Activated T-helper 17 cell treated with anti-CD3 and anti-CD28 coated beads, Interleukin-2, amount 50 U/mL, for 72 hours (primary cell): ENCODE results near the gene RELL2. TPM values are rescaled to one million over a fixed set of nuclear protein-coding genes. Genes with fewer than 3 reads are reported as not detected.
"Not testable (repeated sequence)": the region's sequence is repeated elsewhere in the genome, so short reads cannot be mapped to it uniquely, and the experiment has no call there.

ENCODE experiments used
- ATAC-seq: fragments of 150-1000 bp; cut with Tn5 transposase; replicated peaks from 2 replicates; pipeline ENCODE4 v1.10.0; 2021; ENCODE audit warnings: mild to moderate bottlenecking, moderate library complexity
- H3K27ac Mint-ChIP-seq: one replicate; pipeline ENCODE4 v1.8.0; 2022; ENCODE audit warnings: mixed read lengths
- H3K27me3 Mint-ChIP-seq: one replicate; pipeline ENCODE4 v1.8.0; 2022; ENCODE audit warnings: mixed read lengths
- H3K36me3 Mint-ChIP-seq: one replicate; pipeline ENCODE4 v1.8.0; 2022; ENCODE audit warnings: low read depth, mild to moderate bottlenecking, mixed read lengths
- H3K4me1 Mint-ChIP-seq: one replicate; pipeline ENCODE4 v1.8.0; 2022; ENCODE audit warnings: mixed read lengths
- H3K4me3 Mint-ChIP-seq: one replicate; pipeline ENCODE4 v1.8.0; 2022; ENCODE audit warnings: mild to moderate bottlenecking, mixed read lengths
- H3K9me3 Mint-ChIP-seq: one replicate; pipeline ENCODE4 v1.8.0; 2022; ENCODE audit warnings: mixed read lengths
- total RNA-seq, 2 donors: library from RNA; stranded (reverse); gene quantifications; one replicate each; pipeline ENCODE4 v1.2.3, GENCODE V29; 2022

The RELL2 gene, protein sequence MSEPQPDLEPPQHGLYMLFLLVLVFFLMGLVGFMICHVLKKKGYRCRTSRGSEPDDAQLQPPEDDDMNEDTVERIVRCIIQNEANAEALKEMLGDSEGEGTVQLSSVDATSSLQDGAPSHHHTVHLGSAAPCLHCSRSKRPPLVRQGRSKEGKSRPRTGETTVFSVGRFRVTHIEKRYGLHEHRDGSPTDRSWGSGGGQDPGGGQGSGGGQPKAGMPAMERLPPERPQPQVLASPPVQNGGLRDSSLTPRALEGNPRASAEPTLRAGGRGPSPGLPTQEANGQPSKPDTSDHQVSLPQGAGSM
- 10 to 100 TPM; 16.5 to 29.9 TPM for total RNA-seq

DNA sequence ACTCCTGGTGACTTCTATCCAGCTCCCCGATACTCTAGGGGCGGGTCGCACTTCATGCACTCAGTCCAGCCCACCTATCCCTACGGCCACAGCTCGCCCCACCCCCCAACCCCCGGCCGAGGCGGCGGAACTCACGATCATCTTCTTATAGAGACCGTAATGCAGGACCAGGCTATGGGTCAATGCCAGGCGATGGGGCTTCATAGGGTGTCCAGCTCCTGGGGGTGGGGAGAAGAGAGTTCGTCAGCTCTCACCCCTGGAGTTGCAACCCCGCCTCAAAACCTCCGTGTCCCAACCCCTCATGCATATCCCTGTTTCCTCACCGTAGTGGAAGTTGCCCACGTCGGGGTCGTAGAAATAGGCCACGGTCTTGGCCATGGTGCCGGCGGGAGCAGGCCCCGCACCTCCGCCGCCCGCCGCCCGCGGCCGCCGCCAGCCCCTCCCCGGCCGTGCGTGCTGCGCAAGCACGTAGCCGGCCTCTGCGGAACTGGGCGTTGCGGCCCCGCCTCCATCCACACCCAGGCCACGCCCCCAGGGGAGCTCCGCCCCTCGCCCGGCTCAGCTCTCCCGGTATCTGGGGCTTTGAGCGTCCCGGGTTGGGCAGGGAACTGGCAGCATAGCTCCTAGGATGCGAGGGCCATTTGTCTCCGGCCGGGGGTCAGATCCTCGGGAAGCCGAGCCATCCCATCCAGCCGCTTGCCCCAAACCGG is at the start of gene RELL2, which contains the start of gene HDAC3:
TSS of gene RELL2 (plus strand) at position 585 of the 710 bp plus-strand sequence. CDS start 1,229 bp downstream, outside the sequence.
TSS of gene HDAC3 (minus strand) at position 437 of the 710 bp plus-strand sequence. CDS start at position 378, 59 bp downstream.
- peaks cover 74% of the 10 kb centered on the region for H3K36me3 Mint-ChIP-seq
- peak; percentile 88 for ATAC-seq
- H3K9me3 Mint-ChIP-seq = no peaks in the 10 kb centered on the region
- no peaks in the 10 kb centered on the region for H3K27me3 Mint-ChIP-seq
- peak within 1 kb of the TSS; percentile 92 for H3K4me3 Mint-ChIP-seq
- peaks cover 44% of the 10 kb centered on the region for H3K4me1 Mint-ChIP-seq
- H3K27ac Mint-ChIP-seq = peak within 1 kb of the TSS; percentile 87

DNA sequence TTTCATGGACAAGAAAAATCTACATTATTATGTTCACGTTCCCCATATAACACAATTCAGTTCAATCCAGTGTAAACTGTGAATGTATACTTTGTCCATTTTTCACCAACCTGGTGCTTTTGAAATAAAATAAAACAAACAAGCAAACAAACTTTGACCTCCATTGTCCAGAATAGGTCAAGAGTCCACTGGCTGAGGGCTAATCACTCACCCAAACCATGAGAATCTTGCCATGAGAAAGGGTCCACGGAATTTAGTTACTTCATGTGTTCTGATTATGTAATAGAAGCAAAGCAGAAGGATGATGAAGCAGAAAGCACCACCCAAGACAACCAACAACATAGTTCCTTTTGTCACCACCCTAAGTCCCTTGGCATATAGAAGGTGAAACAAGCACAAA is 46.7 kb upstream of the RELL2 start:
- Mint-ChIP-seq H3K27me3 (no peaks in the 10 kb centered on the region), H3K27ac (no peak overlapping the region), H3K4me1 (peaks cover 39% of the 10 kb centered on the region), H3K4me3 (no peak overlapping the region), H3K36me3 (peaks cover 91% of the 10 kb centered on the region), H3K9me3 (no peaks in the 10 kb centered on the region)
- no peak for ATAC-seq

DNA sequence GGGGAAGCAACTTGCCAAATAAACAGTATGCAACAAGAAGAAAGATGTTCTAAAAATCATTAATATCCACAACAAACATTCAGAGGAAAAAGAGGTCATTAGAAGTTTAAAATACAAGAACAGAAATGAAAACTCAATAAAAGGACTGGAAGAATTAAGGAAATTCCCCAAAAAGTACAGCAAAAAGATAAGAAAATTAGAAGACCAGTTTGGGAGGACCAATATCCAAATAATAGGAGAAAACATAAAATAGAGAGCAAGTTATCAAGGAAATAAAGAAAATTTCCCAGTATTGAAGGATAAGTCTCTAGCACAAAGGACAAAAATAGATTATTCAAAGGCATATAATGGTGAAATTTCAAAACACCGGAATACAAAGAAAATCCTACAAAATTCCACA is 39.9 kb upstream of the RELL2 start:
- Mint-ChIP-seq H3K36me3 (peaks cover 56% of the 10 kb centered on the region), H3K27me3 (no peaks in the 10 kb centered on the region), H3K9me3 (no peaks in the 10 kb centered on the region), H3K4me1 (peaks cover 47% of the 10 kb centered on the region), H3K27ac (peak overlapping the region; percentile 41), H3K4me3 (peak overlapping the region; percentile 35)
- ATAC-seq = no peak

DNA sequence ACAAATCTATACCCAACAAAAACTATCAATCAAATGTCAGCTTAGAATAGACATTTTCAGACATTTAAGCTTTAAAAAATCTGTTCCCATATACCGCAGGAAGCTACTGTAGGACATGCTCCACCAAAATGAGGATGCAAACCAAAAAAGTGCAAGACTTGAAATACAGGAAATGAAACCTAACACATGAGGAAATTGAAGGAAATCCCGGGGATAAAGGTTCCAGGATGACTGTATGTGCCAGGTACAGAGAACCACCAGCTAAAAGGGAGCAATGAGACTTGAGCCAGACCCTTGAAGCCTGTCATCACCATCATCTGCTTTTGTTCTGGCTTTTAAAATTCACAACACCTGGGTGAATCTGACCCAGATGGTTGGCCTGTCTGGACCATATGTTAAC is 39.4 kb upstream of the RELL2 start:
- Mint-ChIP-seq H3K9me3 (no peaks in the 10 kb centered on the region), H3K36me3 (peaks cover 56% of the 10 kb centered on the region), H3K27ac (peak overlapping the region; percentile 41), H3K4me1 (peaks cover 45% of the 10 kb centered on the region), H3K4me3 (peak overlapping the region; percentile 35), H3K27me3 (no peaks in the 10 kb centered on the region)
- ATAC-seq = no peak

DNA sequence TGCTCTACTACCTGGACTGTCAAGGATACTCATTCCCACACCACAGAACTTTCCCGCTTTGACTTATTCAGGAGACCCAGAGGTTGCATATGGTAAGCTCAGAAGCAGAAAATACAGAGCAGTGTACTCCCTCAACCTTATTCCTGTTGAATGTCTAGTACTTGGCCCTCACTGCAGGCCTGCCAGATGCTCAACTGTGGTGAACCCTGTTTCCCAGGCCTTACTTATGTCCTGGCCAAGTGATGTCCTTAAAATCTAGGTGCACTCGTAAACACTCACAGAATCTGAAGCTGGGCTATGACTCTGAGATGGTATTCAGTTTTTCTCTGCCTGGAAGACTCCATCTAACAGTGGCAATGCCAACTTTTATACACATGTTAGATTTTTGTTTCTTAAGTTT is 39.0 kb upstream of the RELL2 start:
- Mint-ChIP-seq H3K36me3 (peaks cover 56% of the 10 kb centered on the region), H3K4me3 (peak overlapping the region; percentile 35), H3K27ac (peak overlapping the region; percentile 41), H3K9me3 (no peaks in the 10 kb centered on the region), H3K4me1 (peaks cover 45% of the 10 kb centered on the region), H3K27me3 (no peaks in the 10 kb centered on the region)
- ATAC-seq = no peak

DNA sequence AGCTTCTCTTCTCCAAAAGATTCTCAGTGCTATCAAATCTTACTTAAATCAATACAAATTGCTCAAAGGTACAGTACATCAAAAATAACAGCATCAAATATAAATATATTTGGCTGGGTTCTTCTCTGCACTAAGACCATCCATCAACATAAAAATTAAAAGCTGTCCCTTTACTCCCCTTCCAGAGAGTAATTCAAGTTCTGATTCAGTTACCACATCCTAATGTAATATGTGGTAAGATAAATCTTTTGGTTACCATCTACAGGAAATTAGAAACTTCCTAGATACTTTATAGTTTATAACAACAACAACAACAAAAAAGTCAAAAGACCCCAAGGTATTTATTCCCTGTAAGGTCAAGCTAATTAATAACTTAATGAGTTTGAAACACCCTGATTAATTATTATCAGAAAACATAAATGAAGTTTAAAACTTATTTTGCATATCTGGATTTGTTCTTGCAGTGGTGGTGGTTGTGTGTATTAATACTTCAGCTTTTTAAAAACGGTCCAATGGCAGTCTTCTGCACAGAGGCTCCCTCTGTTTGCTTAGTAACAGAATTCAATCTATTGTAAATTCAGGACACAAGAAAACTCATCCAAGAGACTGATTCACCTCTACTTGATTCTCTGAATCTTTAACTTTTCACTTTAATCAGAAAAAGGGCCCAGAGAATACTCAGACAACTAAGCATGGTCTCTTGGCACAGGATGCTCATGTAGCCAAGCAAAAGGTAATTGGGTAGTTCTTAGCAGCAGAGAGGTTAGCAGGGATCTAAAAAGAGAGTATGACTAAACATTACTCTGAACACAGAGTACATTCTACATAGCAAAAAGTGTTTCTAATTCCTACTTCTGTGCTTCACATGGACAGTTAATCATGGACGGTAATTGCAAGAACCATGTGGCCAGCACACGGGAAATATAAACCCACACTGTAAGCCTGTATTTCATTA is 38.1 kb upstream of the RELL2 start:
- peak overlapping the region; percentile 21 for H3K4me3 Mint-ChIP-seq
- peaks cover 46% of the 10 kb centered on the region for H3K4me1 Mint-ChIP-seq
- peaks cover 54% of the 10 kb centered on the region for H3K36me3 Mint-ChIP-seq
- H3K27ac Mint-ChIP-seq = peak overlapping the region; percentile 48
- H3K9me3 Mint-ChIP-seq = no peaks in the 10 kb centered on the region
- peak; percentile 88 for ATAC-seq
- H3K27me3 Mint-ChIP-seq = no peaks in the 10 kb centered on the region

DNA sequence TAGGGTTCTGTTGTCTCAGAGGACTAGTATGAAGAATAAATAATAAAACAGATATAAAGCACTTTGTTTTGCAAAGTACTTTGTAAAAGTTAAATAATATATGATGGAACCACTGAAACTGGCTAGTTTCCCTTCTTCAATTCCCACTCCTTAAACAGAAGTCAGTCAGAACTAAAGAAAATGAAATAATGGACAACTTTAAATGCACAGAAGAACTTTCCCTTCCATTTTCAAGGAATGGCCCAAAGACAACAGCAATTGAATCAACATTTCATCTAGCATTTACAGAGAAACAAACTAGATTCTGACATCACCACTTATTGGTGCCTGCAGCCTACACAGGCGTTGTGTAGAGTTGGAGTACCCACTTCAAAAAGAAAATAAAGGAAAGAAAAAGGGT is 34.2 kb upstream of the RELL2 start:
- H3K36me3 Mint-ChIP-seq = peaks cover 38% of the 10 kb centered on the region
- H3K4me1 Mint-ChIP-seq = peaks cover 49% of the 10 kb centered on the region
- ATAC-seq = no peak
- H3K4me3 Mint-ChIP-seq = peak overlapping the region; percentile 75
- H3K9me3 Mint-ChIP-seq = no peaks in the 10 kb centered on the region
- H3K27ac Mint-ChIP-seq = peak overlapping the region; percentile 91
- H3K27me3 Mint-ChIP-seq = no peaks in the 10 kb centered on the region

DNA sequence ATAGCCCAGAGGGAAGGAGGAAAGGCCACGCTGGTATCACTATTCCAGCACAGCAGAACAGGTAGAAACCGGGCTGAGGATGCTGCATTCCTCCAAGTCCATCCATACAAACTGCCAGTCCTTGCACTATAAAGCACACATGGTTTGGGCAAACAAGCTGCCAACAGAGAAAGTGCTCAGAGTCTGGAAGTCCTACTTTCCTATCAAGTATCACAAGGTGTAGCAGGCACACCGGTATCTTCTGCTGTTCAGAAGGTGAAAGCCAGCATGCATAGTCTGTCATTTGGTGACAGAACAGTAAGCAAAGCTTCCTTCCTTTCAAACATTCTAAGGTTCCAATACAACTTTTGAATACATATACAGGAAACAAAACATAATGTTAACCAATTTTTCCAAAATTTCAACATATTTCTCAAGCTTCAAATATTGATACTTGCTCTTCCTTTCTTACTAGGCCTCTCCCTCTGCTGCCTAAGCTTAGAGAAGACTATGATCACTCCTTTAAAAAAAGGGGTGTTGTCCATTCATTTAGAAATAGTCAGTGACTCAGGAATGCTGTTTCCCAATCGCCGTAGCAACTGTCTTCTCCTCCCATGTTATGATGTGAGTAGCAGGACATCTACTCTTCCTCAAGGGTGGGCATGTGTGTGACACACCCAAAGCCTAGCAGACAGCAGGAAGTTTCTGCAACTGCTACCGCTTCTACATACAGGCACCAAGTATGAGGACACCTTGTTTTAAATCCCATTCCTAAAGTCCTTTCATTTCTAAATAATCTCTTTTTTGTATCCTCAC is 32.7 kb upstream of the RELL2 start:
- Mint-ChIP-seq H3K9me3 (no peaks in the 10 kb centered on the region), H3K36me3 (peaks cover 38% of the 10 kb centered on the region), H3K4me1 (peaks cover 50% of the 10 kb centered on the region), H3K4me3 (peak overlapping the region; percentile 76), H3K27me3 (no peaks in the 10 kb centered on the region), H3K27ac (peak overlapping the region; percentile 87)
- ATAC-seq = peak; percentile 45

DNA sequence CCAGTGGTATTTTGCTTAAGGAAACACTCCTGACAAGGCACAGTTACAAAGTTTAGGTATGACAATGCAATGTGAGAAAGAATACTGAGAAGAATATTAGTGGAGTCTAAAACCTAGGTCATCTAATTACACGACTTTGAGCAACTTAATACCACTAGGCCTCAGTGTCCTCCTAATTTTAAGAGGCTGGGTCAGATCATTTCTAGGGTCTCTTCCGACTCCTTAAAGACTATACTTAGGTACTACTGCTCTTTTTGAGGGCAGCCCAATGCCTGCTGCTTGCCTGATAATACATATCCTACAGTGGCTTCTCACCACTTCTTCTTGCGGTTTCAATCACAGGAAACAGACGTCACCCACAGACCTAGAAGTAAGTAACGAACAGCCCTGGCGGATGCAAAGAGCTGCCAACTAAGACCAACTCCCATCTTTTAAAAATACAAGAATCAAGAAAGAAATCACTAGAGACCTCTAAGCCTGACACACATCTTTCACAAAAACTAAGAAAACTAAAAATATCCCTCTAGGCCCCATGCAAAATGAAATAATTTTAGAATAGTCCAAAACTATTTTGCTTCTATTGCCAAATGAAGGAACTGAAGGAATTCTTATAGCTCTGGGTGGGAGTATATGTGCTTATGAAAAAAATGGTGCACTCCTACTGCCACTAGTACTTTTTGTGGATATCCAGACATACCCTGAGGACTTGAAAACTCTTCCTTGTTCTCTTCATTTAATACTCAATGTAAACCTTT is 31.1 kb upstream of the RELL2 start:
- H3K9me3 Mint-ChIP-seq = no peaks in the 10 kb centered on the region
- peaks cover 47% of the 10 kb centered on the region for H3K4me1 Mint-ChIP-seq
- peak overlapping the region; percentile 87 for H3K27ac Mint-ChIP-seq
- peak; percentile 90 for ATAC-seq
- H3K36me3 Mint-ChIP-seq = peaks cover 51% of the 10 kb centered on the region
- no peaks in the 10 kb centered on the region for H3K27me3 Mint-ChIP-seq
- peak overlapping the region; percentile 76 for H3K4me3 Mint-ChIP-seq

DNA sequence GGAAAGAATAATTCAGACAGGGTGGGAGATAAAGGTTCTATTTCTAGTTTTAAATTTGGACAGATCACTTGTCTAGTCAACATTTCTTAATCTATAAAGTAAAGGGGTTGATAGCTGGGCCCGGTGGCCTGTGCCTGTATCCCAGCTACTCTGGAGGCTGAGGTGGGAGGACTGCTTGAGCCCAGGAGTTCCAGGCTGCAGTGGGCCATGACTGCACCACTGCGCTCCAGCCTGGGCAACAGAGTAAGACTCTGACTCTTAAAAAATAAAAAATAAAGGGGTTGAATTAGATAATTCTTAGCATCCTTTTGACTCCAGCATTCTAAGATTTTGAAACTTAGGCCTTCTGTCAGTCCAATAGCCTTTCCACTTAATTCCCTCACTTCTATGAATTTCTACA is 28.8 kb upstream of the RELL2 start:
- Mint-ChIP-seq H3K27ac (peak overlapping the region; percentile 87), H3K4me1 (peaks cover 49% of the 10 kb centered on the region), H3K4me3 (peak overlapping the region; percentile 76), H3K36me3 (peaks cover 56% of the 10 kb centered on the region), H3K9me3 (no peaks in the 10 kb centered on the region), H3K27me3 (no peaks in the 10 kb centered on the region)
- ATAC-seq = no peak

DNA sequence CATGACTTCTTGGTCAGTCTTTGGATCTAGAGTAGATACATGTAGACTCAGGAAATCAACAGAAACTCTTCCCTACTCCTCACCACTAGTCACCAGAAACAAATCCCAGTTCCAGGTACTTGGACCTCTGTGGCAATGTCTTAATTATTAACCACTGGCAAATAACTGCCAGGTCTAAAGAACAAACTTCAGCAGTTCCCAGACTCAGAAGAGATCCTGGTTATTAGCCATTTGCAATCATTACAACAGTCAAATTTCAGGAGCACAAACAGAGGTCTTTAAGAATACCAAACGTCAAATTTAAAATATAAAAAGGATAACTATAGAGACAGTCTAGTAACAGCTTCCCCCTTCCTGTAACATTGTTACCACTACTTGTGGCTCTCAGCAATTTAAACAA is 28.2 kb upstream of the RELL2 start:
- peaks cover 61% of the 10 kb centered on the region for H3K36me3 Mint-ChIP-seq
- H3K27ac Mint-ChIP-seq = peak overlapping the region; percentile 87
- no peaks in the 10 kb centered on the region for H3K9me3 Mint-ChIP-seq
- no peaks in the 10 kb centered on the region for H3K27me3 Mint-ChIP-seq
- H3K4me3 Mint-ChIP-seq = peak overlapping the region; percentile 76
- ATAC-seq = no peak
- H3K4me1 Mint-ChIP-seq = peaks cover 53% of the 10 kb centered on the region

DNA sequence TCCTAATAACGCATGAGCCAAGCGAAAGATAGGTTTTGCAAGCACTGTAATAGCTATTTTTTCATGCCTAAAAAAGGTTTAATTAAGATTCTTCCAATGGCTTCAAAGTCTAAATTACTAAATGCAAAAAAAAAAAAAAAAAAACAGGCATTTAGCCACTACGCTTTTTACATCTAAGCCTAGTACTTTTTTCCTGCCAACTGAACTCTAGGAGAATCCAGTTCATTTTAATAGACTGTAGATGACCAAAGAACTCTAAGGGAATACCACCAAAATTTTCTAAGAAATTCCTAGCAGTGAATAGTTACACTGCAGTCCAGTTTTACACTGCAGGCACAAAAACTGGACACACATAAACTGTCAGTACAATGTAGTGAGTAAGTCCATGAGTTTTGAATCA is 27.8 kb upstream of the RELL2 start:
- H3K9me3 Mint-ChIP-seq = no peaks in the 10 kb centered on the region
- peak overlapping the region; percentile 76 for H3K4me3 Mint-ChIP-seq
- H3K27me3 Mint-ChIP-seq = no peaks in the 10 kb centered on the region
- peak overlapping the region; percentile 87 for H3K27ac Mint-ChIP-seq
- no peak for ATAC-seq
- peaks cover 61% of the 10 kb centered on the region for H3K36me3 Mint-ChIP-seq
- peaks cover 53% of the 10 kb centered on the region for H3K4me1 Mint-ChIP-seq

DNA sequence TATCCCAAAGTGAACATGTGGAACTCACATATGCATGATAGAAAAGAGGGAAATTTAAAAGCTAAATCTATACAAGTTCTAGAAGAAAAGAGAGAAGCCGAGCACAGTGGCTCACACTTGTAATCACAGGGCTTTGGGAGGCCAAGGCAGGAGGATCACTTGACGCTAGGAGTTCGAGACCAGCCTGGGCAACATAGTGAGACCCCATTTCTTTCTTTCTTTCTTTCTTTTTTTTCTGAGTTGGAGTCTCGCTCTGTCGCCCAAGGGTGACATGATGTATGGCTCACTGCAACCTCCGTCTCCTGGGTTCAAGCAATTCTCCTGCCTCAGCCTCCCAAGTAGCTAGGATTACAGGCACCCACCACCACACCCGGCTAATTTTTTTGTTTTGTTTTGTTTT is 26.9 kb upstream of the RELL2 start:
- Mint-ChIP-seq H3K36me3 (peaks cover 69% of the 10 kb centered on the region), H3K4me3 (peak overlapping the region; percentile 76), H3K4me1 (peaks cover 46% of the 10 kb centered on the region), H3K27ac (peak overlapping the region; percentile 87)
- H3K27me3 Mint-ChIP-seq, H3K9me3 Mint-ChIP-seq, ATAC-seq: not testable (repeated sequence)
